ENCODE measurements around the gene CEACAM4.
A peak's percentile ranks its signal among the peaks of the same experiment; 100 is the strongest.

Gene CEACAM4

GRCh38 chr19:41616792-41617621, 9.9 kb downstream of the CEACAM4 start:
- DNase-seq, result no peak

GRCh38 chr19:41615207-41615606, 11.7 kb downstream of the CEACAM4 start:
- no peak for DNase-seq

GRCh38 chr19:41612483-41612882, 14.4 kb downstream of the CEACAM4 start:
- no peak for DNase-seq

- no peak for DNase-seq
Observed at GRCh38 chr19:41610789-41611188, 16.1 kb downstream of the CEACAM4 start.

GRCh38 chr19:41607668-41608067, 19.2 kb downstream of the CEACAM4 start:
- no peak for DNase-seq

GRCh38 chr19:41606215-41606837, 20.5 kb downstream of the CEACAM4 start:
- DNase-seq, result no peak

GRCh38 chr19:41604831-41605230, 22.0 kb downstream of the CEACAM4 start:
- DNase-seq, result no peak

GRCh38 chr19:41601771-41602170, 25.1 kb downstream of the CEACAM4 start:
- DNase-seq, result no peak

GRCh38 chr19:41599175-41599966, 27.5 kb downstream of the CEACAM4 start:
- no peak for DNase-seq

GRCh38 chr19:41597600-41598041, 29.3 kb downstream of the CEACAM4 start:
- peak; percentile 40 for DNase-seq

GRCh38 chr19:41595890-41596280, 31.0 kb downstream of the CEACAM4 start:
- no peak for DNase-seq

- DNase-seq, result peak; percentile 29
Observed at GRCh38 chr19:41595258-41595889, 31.5 kb downstream of the CEACAM4 start.

GRCh38 chr19:41591951-41592562, 34.8 kb downstream of the CEACAM4 start:
- DNase-seq, result no peak

- DNase-seq, result no peak
Observed at GRCh38 chr19:41590936-41591335, 35.9 kb downstream of the CEACAM4 start.

GRCh38 chr19:41589371-41589770, 37.5 kb downstream of the CEACAM4 start:
- no peak for DNase-seq

GRCh38 chr19:41588497-41589209, 38.2 kb downstream of the CEACAM4 start:
- no peak for DNase-seq

GRCh38 chr19:41587838-41588210, 39.0 kb downstream of the CEACAM4 start:
- no peak for DNase-seq

- DNase-seq, result no peak
Observed at GRCh38 chr19:41587101-41587837, 39.6 kb downstream of the CEACAM4 start.

- DNase-seq, result no peak
Observed at GRCh38 chr19:41586064-41586463, 40.8 kb downstream of the CEACAM4 start.

GRCh38 chr19:41584931-41585330, 41.9 kb downstream of the CEACAM4 start:
- no peak for DNase-seq

GRCh38 chr19:41584260-41584810, 42.5 kb downstream of the CEACAM4 start:
- no peak for DNase-seq
